HCT116 (cell line): ENCODE measurements around the gene ZNHIT6.
A peak's percentile ranks its signal among the peaks of the same experiment; 100 is the strongest.

Source experiments
- EZH2 ChIP-seq: fragments of 200-600 bp; sonication (generic); IDR thresholded peaks from 2 replicates; pipeline ENCODE4 v1.6.1; 2017; ENCODE audit warnings: antibody characterized with exemption, mixed run types
- EZH2phosphoT487 ChIP-seq: fragments of 200-600 bp; IDR thresholded peaks from 2 replicates; pipeline ENCODE4 v1.6.1; 2018; ENCODE audit warnings: antibody characterized with exemption, borderline replicate concordance
- JUND ChIP-seq: IDR thresholded peaks from 2 replicates; pipeline ENCODE4 v1.6.1; 2012
- POLR2A ChIP-seq: IDR thresholded peaks from 2 replicates; pipeline ENCODE4 v1.7.0; 2011; ENCODE audit warnings: borderline replicate concordance; ENCODE audit not compliant: insufficient read depth, insufficient read length; ENCODE audit errors: extremely low read depth
- POLR2AphosphoS5 ChIP-seq: IDR thresholded peaks from 2 replicates; pipeline ENCODE4 v1.6.1; 2011; ENCODE audit warnings: mild to moderate bottlenecking, low read depth, low read length, moderate library complexity
- SIN3A ChIP-seq: IDR thresholded peaks from 2 replicates; pipeline ENCODE4 v1.6.1; 2012; ENCODE audit warnings: low read depth
- ZFX ChIP-seq: fragments of 450-650 bp; IDR thresholded peaks from 2 replicates; pipeline ENCODE4 v1.6.1; 2017
- TF ChIP-seq, protein P1 (sequence below), 3 experiments: fragments of 200-600 bp in 1 of 3; sonication (generic) in 1 of 3; IDR thresholded peaks in 2 of 3; conservative IDR thresholded peaks in 1 of 3; 2 replicates each; pipeline ENCODE4 v1.5.1; 2012 to 2017; ENCODE audit warnings: low read depth in 2 of 3, low read length in 2 of 3, antibody characterized with exemption in 1 of 3, borderline replicate concordance in 1 of 3, control low read depth in 1 of 3, mild to moderate bottlenecking in 1 of 3, mixed read lengths in 1 of 3, mixed run types in 1 of 3, moderate library complexity in 1 of 3; ENCODE audit not compliant: insufficient read depth in 1 of 3
- TF ChIP-seq, protein P2 (sequence below): IDR thresholded peaks from 2 replicates; pipeline ENCODE4 v1.6.1; 2012; ENCODE audit warnings: low read depth

DNA sequence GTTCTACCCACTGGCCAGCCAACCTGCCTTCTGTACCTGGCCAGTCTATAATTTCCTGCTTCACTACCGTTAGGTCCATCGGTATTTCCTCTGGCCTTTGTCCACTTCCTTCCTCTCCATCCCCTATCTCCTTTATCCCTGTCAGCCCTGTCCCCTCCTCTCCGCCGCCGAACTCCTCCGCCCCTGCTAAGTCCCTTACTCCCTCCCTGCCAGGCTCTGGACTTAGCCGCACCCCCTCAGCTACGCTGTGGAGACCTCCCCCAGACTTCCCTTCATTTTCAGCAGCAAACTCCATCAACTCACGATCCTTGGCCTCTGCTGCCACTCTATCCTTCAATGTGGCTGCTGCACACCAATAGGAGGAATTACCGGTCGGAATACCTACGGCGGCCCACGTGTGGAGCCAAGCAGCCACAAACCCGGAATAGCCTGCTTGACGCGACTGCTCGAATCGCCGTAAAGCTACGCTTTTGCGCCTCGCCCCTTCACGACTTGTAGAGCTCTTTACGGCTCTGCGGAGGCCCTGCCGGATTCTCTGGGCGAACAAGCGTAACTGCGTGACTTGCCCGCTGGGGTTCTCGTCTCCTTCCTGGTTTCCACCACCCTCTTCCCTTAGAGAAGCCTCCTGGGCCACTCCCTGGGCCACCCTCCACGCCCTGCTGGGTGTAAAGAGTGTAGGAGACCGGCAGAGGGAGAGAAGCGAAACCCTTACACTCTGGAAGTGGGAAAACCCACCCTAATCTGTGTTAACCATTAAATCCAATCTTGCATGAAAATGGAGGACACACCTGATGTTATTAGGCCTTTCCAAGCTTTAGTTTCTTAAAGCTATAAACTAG, at the start of gene ZNHIT6:
- no peak; the same call in 1 of the 2 replicates for TF ChIP-seq JUND
- peak; percentile 93 for TF ChIP-seq POLR2AphosphoS5
- TF ChIP-seq, protein P1, sequence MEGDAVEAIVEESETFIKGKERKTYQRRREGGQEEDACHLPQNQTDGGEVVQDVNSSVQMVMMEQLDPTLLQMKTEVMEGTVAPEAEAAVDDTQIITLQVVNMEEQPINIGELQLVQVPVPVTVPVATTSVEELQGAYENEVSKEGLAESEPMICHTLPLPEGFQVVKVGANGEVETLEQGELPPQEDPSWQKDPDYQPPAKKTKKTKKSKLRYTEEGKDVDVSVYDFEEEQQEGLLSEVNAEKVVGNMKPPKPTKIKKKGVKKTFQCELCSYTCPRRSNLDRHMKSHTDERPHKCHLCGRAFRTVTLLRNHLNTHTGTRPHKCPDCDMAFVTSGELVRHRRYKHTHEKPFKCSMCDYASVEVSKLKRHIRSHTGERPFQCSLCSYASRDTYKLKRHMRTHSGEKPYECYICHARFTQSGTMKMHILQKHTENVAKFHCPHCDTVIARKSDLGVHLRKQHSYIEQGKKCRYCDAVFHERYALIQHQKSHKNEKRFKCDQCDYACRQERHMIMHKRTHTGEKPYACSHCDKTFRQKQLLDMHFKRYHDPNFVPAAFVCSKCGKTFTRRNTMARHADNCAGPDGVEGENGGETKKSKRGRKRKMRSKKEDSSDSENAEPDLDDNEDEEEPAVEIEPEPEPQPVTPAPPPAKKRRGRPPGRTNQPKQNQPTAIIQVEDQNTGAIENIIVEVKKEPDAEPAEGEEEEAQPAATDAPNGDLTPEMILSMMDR (IDR thresholded peaks at IDR 0.05 in 2 of 3, conservative IDR thresholded peaks at IDR 0.05 in 1 of 3; ENCODE audit: borderline replicate concordance in 1 of 3, insufficient read depth in 1 of 3, low read depth in 2 of 3, low read length in 2 of 3): peak in 2 of 3 experiments; percentile 48 to 51; a peak in 4 of 6 replicates
- TF ChIP-seq ZFX: peak; percentile 50; the same call in 1 of the 2 replicates
- no peak for TF ChIP-seq EZH2phosphoT487
- peak; percentile 73 for TF ChIP-seq POLR2A
- peak; percentile 96 for TF ChIP-seq SIN3A
- TF ChIP-seq, protein P2, sequence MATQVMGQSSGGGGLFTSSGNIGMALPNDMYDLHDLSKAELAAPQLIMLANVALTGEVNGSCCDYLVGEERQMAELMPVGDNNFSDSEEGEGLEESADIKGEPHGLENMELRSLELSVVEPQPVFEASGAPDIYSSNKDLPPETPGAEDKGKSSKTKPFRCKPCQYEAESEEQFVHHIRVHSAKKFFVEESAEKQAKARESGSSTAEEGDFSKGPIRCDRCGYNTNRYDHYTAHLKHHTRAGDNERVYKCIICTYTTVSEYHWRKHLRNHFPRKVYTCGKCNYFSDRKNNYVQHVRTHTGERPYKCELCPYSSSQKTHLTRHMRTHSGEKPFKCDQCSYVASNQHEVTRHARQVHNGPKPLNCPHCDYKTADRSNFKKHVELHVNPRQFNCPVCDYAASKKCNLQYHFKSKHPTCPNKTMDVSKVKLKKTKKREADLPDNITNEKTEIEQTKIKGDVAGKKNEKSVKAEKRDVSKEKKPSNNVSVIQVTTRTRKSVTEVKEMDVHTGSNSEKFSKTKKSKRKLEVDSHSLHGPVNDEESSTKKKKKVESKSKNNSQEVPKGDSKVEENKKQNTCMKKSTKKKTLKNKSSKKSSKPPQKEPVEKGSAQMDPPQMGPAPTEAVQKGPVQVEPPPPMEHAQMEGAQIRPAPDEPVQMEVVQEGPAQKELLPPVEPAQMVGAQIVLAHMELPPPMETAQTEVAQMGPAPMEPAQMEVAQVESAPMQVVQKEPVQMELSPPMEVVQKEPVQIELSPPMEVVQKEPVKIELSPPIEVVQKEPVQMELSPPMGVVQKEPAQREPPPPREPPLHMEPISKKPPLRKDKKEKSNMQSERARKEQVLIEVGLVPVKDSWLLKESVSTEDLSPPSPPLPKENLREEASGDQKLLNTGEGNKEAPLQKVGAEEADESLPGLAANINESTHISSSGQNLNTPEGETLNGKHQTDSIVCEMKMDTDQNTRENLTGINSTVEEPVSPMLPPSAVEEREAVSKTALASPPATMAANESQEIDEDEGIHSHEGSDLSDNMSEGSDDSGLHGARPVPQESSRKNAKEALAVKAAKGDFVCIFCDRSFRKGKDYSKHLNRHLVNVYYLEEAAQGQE: no peak
- no peak for TF ChIP-seq EZH2
